H1 (cell line): ENCODE data around the gene TAS2R1.

Experiments used
- BRCA1 ChIP-seq: IDR thresholded peaks from 2 replicates; pipeline ENCODE4 v1.6.1; 2012; ENCODE audit warnings: low read depth, low read length, improper control_type of control experiment
- EZH2 ChIP-seq: fragments of 200-600 bp; sonication (generic); IDR thresholded peaks from 2 replicates; pipeline ENCODE4 v1.7.1; 2012; ENCODE audit warnings: low read depth, mild to moderate bottlenecking, moderate library complexity, low read length, inconsistent platforms; ENCODE audit not compliant: severe bottlenecking
- POLR2A ChIP-seq, 2 experiments: IDR thresholded peaks; 1 replicate in 1 of 2; 2 replicates in 1 of 2; pipeline ENCODE4 v1.6.1; 2011; ENCODE audit warnings: low read depth in 2 of 2, low read length in 2 of 2, mild to moderate bottlenecking in 2 of 2; ENCODE audit errors: control extremely low read depth in 1 of 2
- SRF ChIP-seq: IDR thresholded peaks from 2 replicates; pipeline ENCODE4 v1.6.1; 2011; ENCODE audit warnings: mild to moderate bottlenecking, low read depth, low read length, moderate library complexity
- TF ChIP-seq, protein P1 (sequence below), 3 experiments: IDR thresholded peaks; 1 replicate in 2 of 3; 2 replicates in 1 of 3; pipeline versions ENCODE4 v1.5.1 to v1.6.1; 2011; ENCODE audit warnings: low read length in 3 of 3, mild to moderate bottlenecking in 3 of 3, inconsistent platforms in 2 of 3, low read depth in 1 of 3, moderate library complexity in 1 of 3; ENCODE audit not compliant: insufficient read depth in 1 of 3; ENCODE audit errors: control extremely low read depth in 1 of 3
- TF ChIP-seq, protein P2 (sequence below): IDR thresholded peaks from 2 replicates; pipeline ENCODE4 v1.6.1; 2012; ENCODE audit warnings: inconsistent platforms

- TF ChIP-seq SRF (no peak), BRCA1 (no peak), EZH2 (no peak), POLR2A (IDR thresholded peaks at IDR 0.05; ENCODE audit: control extremely low read depth in 1 of 2, low read depth in 2 of 2, low read length in 2 of 2) (no peak)
- TF ChIP-seq, protein P1, sequence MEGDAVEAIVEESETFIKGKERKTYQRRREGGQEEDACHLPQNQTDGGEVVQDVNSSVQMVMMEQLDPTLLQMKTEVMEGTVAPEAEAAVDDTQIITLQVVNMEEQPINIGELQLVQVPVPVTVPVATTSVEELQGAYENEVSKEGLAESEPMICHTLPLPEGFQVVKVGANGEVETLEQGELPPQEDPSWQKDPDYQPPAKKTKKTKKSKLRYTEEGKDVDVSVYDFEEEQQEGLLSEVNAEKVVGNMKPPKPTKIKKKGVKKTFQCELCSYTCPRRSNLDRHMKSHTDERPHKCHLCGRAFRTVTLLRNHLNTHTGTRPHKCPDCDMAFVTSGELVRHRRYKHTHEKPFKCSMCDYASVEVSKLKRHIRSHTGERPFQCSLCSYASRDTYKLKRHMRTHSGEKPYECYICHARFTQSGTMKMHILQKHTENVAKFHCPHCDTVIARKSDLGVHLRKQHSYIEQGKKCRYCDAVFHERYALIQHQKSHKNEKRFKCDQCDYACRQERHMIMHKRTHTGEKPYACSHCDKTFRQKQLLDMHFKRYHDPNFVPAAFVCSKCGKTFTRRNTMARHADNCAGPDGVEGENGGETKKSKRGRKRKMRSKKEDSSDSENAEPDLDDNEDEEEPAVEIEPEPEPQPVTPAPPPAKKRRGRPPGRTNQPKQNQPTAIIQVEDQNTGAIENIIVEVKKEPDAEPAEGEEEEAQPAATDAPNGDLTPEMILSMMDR (IDR thresholded peaks at IDR 0.05; ENCODE audit: control extremely low read depth in 1 of 3, insufficient read depth in 1 of 3, low read depth in 1 of 3, low read length in 3 of 3) = no peak
- TF ChIP-seq, protein P2, sequence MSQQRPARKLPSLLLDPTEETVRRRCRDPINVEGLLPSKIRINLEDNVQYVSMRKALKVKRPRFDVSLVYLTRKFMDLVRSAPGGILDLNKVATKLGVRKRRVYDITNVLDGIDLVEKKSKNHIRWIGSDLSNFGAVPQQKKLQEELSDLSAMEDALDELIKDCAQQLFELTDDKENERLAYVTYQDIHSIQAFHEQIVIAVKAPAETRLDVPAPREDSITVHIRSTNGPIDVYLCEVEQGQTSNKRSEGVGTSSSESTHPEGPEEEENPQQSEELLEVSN = no peak
Measured at GRCh38 chr5:9663891-9664290, 33.7 kb upstream of the TAS2R1 start.
